ENCODE results near the gene PYGM.

Gene PYGM

GRCh38 chr11:64742087-64742888, 17.5 kb downstream of the PYGM start:
- H3K4me3 ChIP-seq (ENCODE audit: low read depth, low read length), result peak overlapping the region; percentile 48
- no peak for TF ChIP-seq CTCF (IDR thresholded peaks at IDR 0.05; ENCODE audit: insufficient read depth, low read depth, low read length, missing control alignments)
- peak; percentile 45 for DNase-seq (ENCODE audit: low read depth)

- H3K4me3 ChIP-seq (ENCODE audit: low read depth, low read length), result no peak overlapping the region
- DNase-seq (ENCODE audit: low read depth), result no peak
- TF ChIP-seq CTCF (IDR thresholded peaks at IDR 0.05; ENCODE audit: insufficient read depth, low read depth, low read length, missing control alignments), result no peak
These were observed 18.2 kb downstream of the PYGM start for GRCh38 chr11:64741375-64742086.

DNA sequence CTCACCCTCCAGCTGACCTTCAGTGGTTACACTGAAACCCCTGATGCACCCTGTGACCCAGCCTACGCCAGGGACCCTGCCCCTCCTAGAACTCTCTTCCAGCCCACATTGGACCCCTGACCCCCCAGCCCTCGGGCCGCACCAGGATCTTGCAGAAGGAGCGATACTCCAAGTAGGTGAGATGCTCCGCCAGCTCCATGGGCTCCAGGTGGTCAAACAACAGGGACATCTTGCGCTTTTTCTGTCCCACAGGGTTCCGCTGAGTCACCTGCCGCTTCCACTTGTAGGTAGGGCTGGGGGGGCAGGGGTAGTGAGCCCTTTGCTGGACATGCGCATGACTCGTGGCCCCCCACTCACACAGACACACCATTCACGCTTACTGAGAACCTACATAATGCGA, 19.9 kb downstream of the PYGM start:
- no peak for TF ChIP-seq CTCF (IDR thresholded peaks at IDR 0.05; ENCODE audit: insufficient read depth, low read depth, low read length, missing control alignments)
- DNase-seq (ENCODE audit: low read depth), result no peak
- H3K4me3 ChIP-seq (ENCODE audit: low read depth, low read length), result no peak overlapping the region

DNA sequence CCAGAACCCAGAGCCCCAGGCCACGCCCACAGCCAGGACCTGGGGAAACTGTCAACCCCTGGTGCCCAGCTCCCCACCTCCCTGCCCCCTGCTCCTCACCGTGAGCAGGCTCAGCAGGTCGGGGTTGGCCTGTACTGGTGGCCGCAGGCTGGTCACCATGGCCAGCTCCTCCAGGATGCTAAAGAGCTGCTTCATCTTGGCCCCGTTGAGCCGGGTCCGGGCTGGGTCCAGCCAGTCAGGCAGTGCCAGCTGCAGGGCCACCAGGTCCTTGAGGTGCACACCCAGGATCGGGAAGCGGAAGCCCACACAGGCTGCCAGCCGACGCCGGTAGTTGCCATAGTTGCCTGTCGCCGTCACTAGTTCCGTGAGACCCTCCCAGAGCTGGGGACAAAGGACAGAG, 23.1 kb downstream of the PYGM start:
- no peak for TF ChIP-seq CTCF (IDR thresholded peaks at IDR 0.05; ENCODE audit: insufficient read depth, low read depth, low read length, missing control alignments)
- H3K4me3 ChIP-seq (ENCODE audit: low read depth, low read length), result no peak overlapping the region
- no peak for DNase-seq (ENCODE audit: low read depth)

- no peak for DNase-seq (ENCODE audit: low read depth)
- no peak overlapping the region for H3K4me3 ChIP-seq (ENCODE audit: low read depth, low read length)
- no peak for TF ChIP-seq CTCF (IDR thresholded peaks at IDR 0.05; ENCODE audit: insufficient read depth, low read depth, low read length, missing control alignments)
These were observed 24.0 kb downstream of the PYGM start for GRCh38 chr11:64735725-64736259.

DNA sequence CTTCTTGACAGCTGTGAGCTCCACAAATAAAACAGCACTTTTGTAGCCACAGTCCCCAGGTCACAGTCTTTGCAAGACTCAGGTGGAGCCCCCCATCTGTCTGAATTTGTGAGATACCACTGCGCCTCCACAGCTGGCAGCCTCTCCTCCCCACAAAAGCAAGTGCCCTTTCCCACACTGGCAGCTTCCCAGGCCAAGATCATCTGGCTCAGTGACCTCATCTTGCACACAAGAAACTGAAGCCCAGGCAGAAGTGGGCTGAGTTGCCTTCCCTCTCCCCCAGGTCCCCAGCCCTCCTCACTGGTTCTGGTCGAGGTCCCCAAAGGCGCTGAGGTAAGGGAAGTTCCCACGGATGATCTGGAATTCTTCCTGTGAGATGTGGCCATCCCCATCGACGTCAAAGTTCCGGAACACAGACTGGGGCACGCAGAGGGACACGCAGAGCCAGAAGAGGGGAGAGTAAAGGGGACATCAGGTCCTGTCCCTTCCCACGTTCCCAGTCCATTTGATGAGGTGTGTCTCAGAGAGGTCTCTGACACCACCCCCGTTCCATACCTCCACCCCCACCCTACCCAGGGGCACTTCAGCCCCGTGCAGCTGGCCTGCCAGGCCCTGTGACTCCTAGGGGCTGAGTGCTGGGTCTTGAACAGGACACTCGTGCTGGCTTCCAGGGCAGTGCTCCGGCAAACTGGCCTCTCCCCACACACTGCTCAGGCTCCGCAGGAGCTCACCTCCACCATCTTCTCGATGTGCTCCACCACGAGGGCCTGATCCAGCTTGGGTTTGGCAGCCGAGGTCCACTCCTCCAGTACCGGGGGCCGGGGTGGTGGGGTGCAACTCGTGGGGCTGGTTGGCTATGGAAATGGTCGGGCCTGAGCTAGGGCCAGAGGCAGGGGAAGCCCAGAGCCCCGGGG, 24.7 kb downstream of the PYGM start:
- H3K4me3 ChIP-seq (ENCODE audit: low read depth, low read length), result no peak overlapping the region
- DNase-seq (ENCODE audit: low read depth), result no peak
- no peak for TF ChIP-seq CTCF (IDR thresholded peaks at IDR 0.05; ENCODE audit: insufficient read depth, low read depth, low read length, missing control alignments)

Data from GM12865 (cell line).